ENCODE measurements around the gene MYLK4.

Gene MYLK4

GRCh38 chr6:2651536-2651935 is 99.2 kb downstream of the MYLK4 start:
- ATAC-seq (replicated peaks; ENCODE audit: extremely low read depth, poor library complexity, severe bottlenecking) (no peak), DNase-seq (ENCODE audit: low spot score in 2 of 2) (no peak)
- Mint-ChIP-seq H3K27me3 (peaks cover 52% of the 10 kb centered on the region), H3K27ac (ENCODE audit: low read depth) (no peak overlapping the region), H3K4me1 (no peaks in the 10 kb centered on the region), H3K4me3 (no peak overlapping the region), H3K36me3 (ENCODE audit: insufficient read depth) (peaks cover 4% of the 10 kb centered on the region), H3K9me3 (no peaks in the 10 kb centered on the region)

GRCh38 chr6:2646346-2646745 is 104.4 kb downstream of the MYLK4 start:
- Mint-ChIP-seq H3K27ac (ENCODE audit: low read depth) (no peak overlapping the region), H3K9me3 (no peaks in the 10 kb centered on the region), H3K27me3 (peaks cover 81% of the 10 kb centered on the region), H3K4me1 (no peaks in the 10 kb centered on the region), H3K36me3 (ENCODE audit: insufficient read depth) (no peaks in the 10 kb centered on the region), H3K4me3 (no peak overlapping the region)
- ATAC-seq (replicated peaks; ENCODE audit: extremely low read depth, poor library complexity, severe bottlenecking) (no peak), DNase-seq (ENCODE audit: low spot score in 2 of 2) (no peak)

GRCh38 chr6:2643935-2644539 is 106.7 kb downstream of the MYLK4 start:
- Mint-ChIP-seq H3K9me3 (no peaks in the 10 kb centered on the region), H3K27ac (ENCODE audit: low read depth) (no peak overlapping the region), H3K36me3 (ENCODE audit: insufficient read depth) (no peaks in the 10 kb centered on the region), H3K4me3 (no peak overlapping the region), H3K27me3 (peaks cover 94% of the 10 kb centered on the region), H3K4me1 (no peaks in the 10 kb centered on the region)
- no peak for ATAC-seq (replicated peaks; ENCODE audit: extremely low read depth, poor library complexity, severe bottlenecking)
- no peak for DNase-seq (ENCODE audit: low spot score in 2 of 2)

DNA sequence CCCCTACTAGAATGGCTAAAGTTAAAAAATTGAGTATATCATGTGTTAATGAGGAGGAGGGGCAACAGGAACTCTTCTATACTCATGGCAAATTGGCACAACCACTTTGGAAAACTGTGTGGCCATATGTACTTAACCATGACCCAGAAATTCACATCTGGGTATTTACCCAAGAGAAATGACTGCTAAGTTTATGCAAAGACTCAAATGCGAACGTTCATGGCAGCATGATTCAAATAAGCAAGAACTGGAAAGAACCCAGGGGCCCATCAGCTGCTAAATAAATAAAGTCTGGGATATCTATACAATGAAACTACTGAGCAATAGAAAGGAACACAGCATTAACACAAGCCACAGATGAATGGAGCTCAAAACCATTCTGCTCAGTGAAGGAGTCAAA is 107.6 kb downstream of the MYLK4 start:
- no peak overlapping the region for H3K27ac Mint-ChIP-seq (ENCODE audit: low read depth)
- no peaks in the 10 kb centered on the region for H3K4me1 Mint-ChIP-seq
- no peak overlapping the region for H3K4me3 Mint-ChIP-seq
- H3K36me3 Mint-ChIP-seq (ENCODE audit: insufficient read depth): no peaks in the 10 kb centered on the region
- no peaks in the 10 kb centered on the region for H3K9me3 Mint-ChIP-seq
- ATAC-seq (replicated peaks; ENCODE audit: extremely low read depth, poor library complexity, severe bottlenecking): no peak
- no peak for DNase-seq (ENCODE audit: low spot score in 2 of 2)
- H3K27me3 Mint-ChIP-seq: peaks cover 95% of the 10 kb centered on the region

DNA sequence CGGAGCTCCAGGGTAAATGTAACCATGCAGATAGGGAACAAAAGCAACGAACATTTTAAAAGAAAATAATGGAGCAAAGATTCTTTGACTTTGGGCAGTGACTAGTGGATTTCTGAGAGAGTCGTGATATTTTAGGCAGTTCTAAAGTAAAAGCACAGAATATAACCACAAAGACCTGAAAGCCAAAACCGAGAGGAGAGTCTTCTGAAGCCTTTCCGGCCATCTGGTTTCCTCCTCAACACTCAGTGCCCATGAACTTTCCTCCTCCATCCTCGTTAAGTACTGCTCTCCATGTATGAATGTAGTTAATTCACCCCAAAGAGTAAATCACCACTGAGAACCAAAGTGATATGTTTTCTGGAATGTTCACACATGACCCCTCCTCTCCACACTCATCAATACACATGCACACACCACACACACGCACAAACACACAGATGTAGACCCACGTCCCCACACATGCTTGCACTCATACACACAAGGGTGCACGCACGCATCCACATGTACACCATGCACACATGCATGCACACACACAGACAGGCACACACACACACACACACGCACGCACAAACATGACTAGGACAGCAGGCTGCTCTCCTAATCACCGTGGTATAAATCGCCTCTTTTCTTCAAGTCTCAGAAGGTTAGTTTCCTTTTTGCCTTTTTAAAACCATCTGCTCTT is 109.5 kb downstream of the MYLK4 start:
- DNase-seq (ENCODE audit: low spot score in 2 of 2) (no peak), ATAC-seq (replicated peaks; ENCODE audit: extremely low read depth, poor library complexity, severe bottlenecking) (no peak)
- H3K27me3 Mint-ChIP-seq: peaks cover 95% of the 10 kb centered on the region
- H3K4me3 Mint-ChIP-seq: no peak overlapping the region
- H3K9me3 Mint-ChIP-seq: no peaks in the 10 kb centered on the region
- no peaks in the 10 kb centered on the region for H3K36me3 Mint-ChIP-seq (ENCODE audit: insufficient read depth)
- no peak overlapping the region for H3K27ac Mint-ChIP-seq (ENCODE audit: low read depth)
- H3K4me1 Mint-ChIP-seq: no peaks in the 10 kb centered on the region

- H3K4me1 Mint-ChIP-seq: no peaks in the 10 kb centered on the region
- H3K36me3 Mint-ChIP-seq (ENCODE audit: insufficient read depth): no peaks in the 10 kb centered on the region
- no peaks in the 10 kb centered on the region for H3K9me3 Mint-ChIP-seq
- DNase-seq (ENCODE audit: low spot score in 2 of 2) (no peak), ATAC-seq (replicated peaks; ENCODE audit: extremely low read depth, poor library complexity, severe bottlenecking) (no peak)
- H3K4me3 Mint-ChIP-seq: no peak overlapping the region
- H3K27ac Mint-ChIP-seq (ENCODE audit: low read depth): no peak overlapping the region
- H3K27me3 Mint-ChIP-seq: peaks cover 92% of the 10 kb centered on the region
Measured at GRCh38 chr6:2640551-2640950, 110.2 kb downstream of the MYLK4 start.

DNA sequence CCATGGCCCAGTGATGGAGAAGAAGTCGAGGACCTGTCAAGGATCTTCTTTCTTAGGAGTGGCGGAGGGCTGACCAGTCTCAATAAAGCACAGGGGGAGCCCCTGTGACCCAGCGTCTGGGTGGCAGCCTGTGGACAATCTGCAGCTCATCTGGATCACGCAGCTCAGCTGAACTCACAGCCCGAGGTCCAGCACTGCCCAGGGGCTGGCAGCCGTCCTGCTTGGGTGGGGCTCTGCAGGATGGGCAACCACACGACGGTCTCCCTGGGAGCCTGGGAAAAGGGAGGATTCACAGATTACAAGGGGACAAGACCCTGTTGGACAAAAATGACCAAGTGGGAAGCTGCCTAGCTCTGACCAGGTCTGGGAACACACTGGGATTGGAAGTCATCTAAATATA is 110.8 kb downstream of the MYLK4 start:
- no peak for ATAC-seq (replicated peaks; ENCODE audit: extremely low read depth, poor library complexity, severe bottlenecking)
- H3K27me3 Mint-ChIP-seq: peaks cover 86% of the 10 kb centered on the region
- no peak for DNase-seq (ENCODE audit: low spot score in 2 of 2)
- no peak overlapping the region for H3K27ac Mint-ChIP-seq (ENCODE audit: low read depth)
- H3K4me1 Mint-ChIP-seq: no peaks in the 10 kb centered on the region
- no peaks in the 10 kb centered on the region for H3K9me3 Mint-ChIP-seq
- H3K36me3 Mint-ChIP-seq (ENCODE audit: insufficient read depth): no peaks in the 10 kb centered on the region
- no peak overlapping the region for H3K4me3 Mint-ChIP-seq

DNA sequence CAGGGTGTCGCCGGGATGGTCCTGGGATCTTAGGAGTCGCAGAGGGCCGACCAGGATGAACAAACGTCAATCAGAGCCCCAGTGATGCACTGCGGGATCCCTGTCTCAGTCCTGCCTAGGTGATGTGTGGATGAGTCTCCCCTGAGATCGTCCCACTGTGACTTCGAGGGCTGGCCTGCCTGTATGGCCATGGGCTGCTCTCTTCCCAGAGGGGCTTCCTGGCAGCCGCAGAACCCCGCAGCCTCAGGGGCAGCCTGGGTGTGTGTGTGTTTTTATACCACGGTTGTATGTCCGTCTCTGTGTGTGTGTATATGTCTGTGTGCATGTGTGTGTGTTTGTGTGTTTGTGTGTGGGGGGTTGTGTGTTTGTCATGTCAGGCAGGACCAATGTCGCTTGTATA is 111.6 kb downstream of the MYLK4 start:
- no peak for ATAC-seq (replicated peaks; ENCODE audit: extremely low read depth, poor library complexity, severe bottlenecking)
- no peak for DNase-seq (ENCODE audit: low spot score in 2 of 2)
- peaks cover 2% of the 10 kb centered on the region for H3K36me3 Mint-ChIP-seq (ENCODE audit: insufficient read depth)
- H3K27me3 Mint-ChIP-seq: peaks cover 79% of the 10 kb centered on the region
- no peak overlapping the region for H3K4me3 Mint-ChIP-seq
- no peaks in the 10 kb centered on the region for H3K9me3 Mint-ChIP-seq
- H3K27ac Mint-ChIP-seq (ENCODE audit: low read depth): no peak overlapping the region
- H3K4me1 Mint-ChIP-seq: no peaks in the 10 kb centered on the region

- ATAC-seq (replicated peaks; ENCODE audit: extremely low read depth, poor library complexity, severe bottlenecking) (no peak), DNase-seq (ENCODE audit: low spot score in 2 of 2) (no peak)
- Mint-ChIP-seq H3K9me3 (no peaks in the 10 kb centered on the region), H3K27me3 (peaks cover 59% of the 10 kb centered on the region), H3K27ac (ENCODE audit: low read depth) (peak overlapping the region; percentile 32), H3K4me3 (no peak overlapping the region), H3K4me1 (no peaks in the 10 kb centered on the region), H3K36me3 (ENCODE audit: insufficient read depth) (peaks cover 2% of the 10 kb centered on the region)
Measured at GRCh38 chr6:2636672-2637071, 114.0 kb downstream of the MYLK4 start.

GRCh38 chr6:2635911-2636310 is 114.8 kb downstream of the MYLK4 start:
- H3K4me3 Mint-ChIP-seq: no peak overlapping the region
- peaks cover 2% of the 10 kb centered on the region for H3K36me3 Mint-ChIP-seq (ENCODE audit: insufficient read depth)
- peaks cover 51% of the 10 kb centered on the region for H3K27me3 Mint-ChIP-seq
- DNase-seq (ENCODE audit: low spot score in 2 of 2) (no peak), ATAC-seq (replicated peaks; ENCODE audit: extremely low read depth, poor library complexity, severe bottlenecking) (no peak)
- no peaks in the 10 kb centered on the region for H3K4me1 Mint-ChIP-seq
- no peak overlapping the region for H3K27ac Mint-ChIP-seq (ENCODE audit: low read depth)
- no peaks in the 10 kb centered on the region for H3K9me3 Mint-ChIP-seq

GRCh38 chr6:2634139-2634964 is 116.4 kb downstream of the MYLK4 start:
- no peaks in the 10 kb centered on the region for H3K4me1 Mint-ChIP-seq
- H3K27me3 Mint-ChIP-seq: peaks cover 36% of the 10 kb centered on the region

DNA sequence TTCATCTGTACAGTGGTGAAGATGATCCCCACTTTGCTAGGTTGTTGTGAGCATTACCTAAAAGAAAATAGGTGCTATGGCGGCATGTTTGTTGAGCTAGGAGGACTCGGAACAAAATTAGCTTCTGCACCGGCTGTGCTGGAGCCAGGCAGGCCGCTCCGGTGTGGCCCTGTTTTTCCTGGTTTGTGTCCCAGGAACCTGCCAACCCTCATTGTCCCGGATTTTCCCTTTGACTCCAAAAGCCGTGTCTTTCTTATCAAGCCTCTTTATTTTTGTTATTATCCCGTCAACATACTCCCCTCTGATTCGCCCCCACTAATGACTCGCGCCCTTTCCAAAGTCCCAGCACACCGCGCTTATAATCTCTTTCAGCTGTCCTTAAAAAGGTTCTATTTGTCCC is 117.0 kb downstream of the MYLK4 start:
- Mint-ChIP-seq H3K27ac (ENCODE audit: low read depth) (no peak overlapping the region), H3K9me3 (no peaks in the 10 kb centered on the region), H3K4me1 (no peaks in the 10 kb centered on the region), H3K27me3 (peaks cover 29% of the 10 kb centered on the region), H3K36me3 (ENCODE audit: insufficient read depth) (peaks cover 2% of the 10 kb centered on the region), H3K4me3 (no peak overlapping the region)
- DNase-seq (ENCODE audit: low spot score in 2 of 2) (no peak), ATAC-seq (replicated peaks; ENCODE audit: extremely low read depth, poor library complexity, severe bottlenecking) (no peak)

More at GRCh38 chr6:2634139-2634964, 116.4 kb downstream of the MYLK4 start:
- Mint-ChIP-seq H3K27ac (ENCODE audit: low read depth) (no peak overlapping the region), H3K9me3 (no peaks in the 10 kb centered on the region), H3K36me3 (ENCODE audit: insufficient read depth) (peaks cover 2% of the 10 kb centered on the region), H3K4me3 (peak overlapping the region; percentile 70)
- peak; percentile 89 for ATAC-seq (replicated peaks; ENCODE audit: extremely low read depth, poor library complexity, severe bottlenecking)
- DNase-seq (ENCODE audit: low spot score in 2 of 2): peak; percentile 66 to 79
